CD4-positive, CD25-positive, alpha-beta regulatory T cell (primary cell): ENCODE measurements around the gene TF. TPM values are rescaled to one million over a fixed set of nuclear protein-coding genes. Genes with fewer than 3 reads are reported as not detected.

Experiments
- ATAC-seq, 2 donors: fragments of 150-1000 bp; cut with Tn5 transposase; one replicate each; pipeline ENCODE4 v1.10.0; 2021; ENCODE audit warnings: low read depth in 2 of 2, moderate number of reproducible peaks in 2 of 2, moderate library complexity in 1 of 2
- DNase-seq, 3 donors: peaks; one replicate each; pipeline versions ENCODE4 v3.0.0 to v3.0.0-alpha.2; 2012 to 2022; ENCODE audit warnings: mixed read lengths in 1 of 3
- H3K27ac ChIP-seq: one replicate; pipeline ENCODE4 v1.7.0; 2013; ENCODE audit warnings: mild to moderate bottlenecking, low read length; ENCODE audit not compliant: insufficient read depth, poor library complexity, severe bottlenecking
- H3K27me3 ChIP-seq: one replicate; pipeline ENCODE4 v1.7.0; 2013; ENCODE audit warnings: low read length; ENCODE audit not compliant: control insufficient read depth, insufficient read depth
- H3K36me3 ChIP-seq: one replicate; pipeline ENCODE4 v1.7.0; 2013; ENCODE audit warnings: mild to moderate bottlenecking, low read length, moderate library complexity; ENCODE audit not compliant: control insufficient read depth, insufficient read depth
- H3K4me1 ChIP-seq: 2 replicates; pipeline ENCODE4 v1.7.0; 2013; ENCODE audit warnings: mild to moderate bottlenecking, low read length; ENCODE audit not compliant: insufficient read depth, control insufficient read depth, poor library complexity, severe bottlenecking
- H3K4me3 ChIP-seq: one replicate; pipeline ENCODE4 v1.7.0; 2013; ENCODE audit warnings: low read depth, mild to moderate bottlenecking, low read length, moderate library complexity
- H3K9me3 ChIP-seq, 2 experiments: 1 replicate in 1 of 2; 2 replicates in 1 of 2; pipeline ENCODE4 v1.7.0; 2013; ENCODE audit warnings: low read length in 2 of 2, mild to moderate bottlenecking in 1 of 2, moderate library complexity in 1 of 2; ENCODE audit not compliant: control insufficient read depth in 2 of 2
- H3K27ac Mint-ChIP-seq, 3 donors: one replicate each; pipeline ENCODE4 v1.8.0; 2020 to 2022; ENCODE audit warnings: mild to moderate bottlenecking in 3 of 3, mixed read lengths in 3 of 3, moderate library complexity in 2 of 3
- H3K27me3 Mint-ChIP-seq: one replicate; pipeline ENCODE4 v1.8.0; 2022; ENCODE audit warnings: mild to moderate bottlenecking, mixed read lengths
- H3K36me3 Mint-ChIP-seq: one replicate; pipeline ENCODE4 v1.8.0; 2020; ENCODE audit warnings: mixed read lengths
- H3K4me1 Mint-ChIP-seq, 4 donors: one replicate each; pipeline ENCODE4 v1.8.0; 2020 to 2022; ENCODE audit warnings: mixed read lengths in 4 of 4, mild to moderate bottlenecking in 1 of 4
- H3K4me3 Mint-ChIP-seq, 4 donors: one replicate each; pipeline ENCODE4 v1.8.0; 2020 to 2022; ENCODE audit warnings: mild to moderate bottlenecking in 4 of 4, mixed read lengths in 4 of 4, moderate library complexity in 3 of 4
- H3K9me3 Mint-ChIP-seq, 7 donors: one replicate each; pipeline ENCODE4 v1.8.0; 2020 to 2022; ENCODE audit warnings: mixed read lengths in 7 of 7, mild to moderate bottlenecking in 3 of 7, moderate library complexity in 2 of 7
- polyA plus RNA-seq, 4 donors: library from polyadenylated mRNA; unstranded; fragments of 300-500 nt; fragmentation: Illumina TruSeq; gene quantifications; one replicate each; pipeline ENCODE4 v1.2.3, GENCODE V29; 2021
- total RNA-seq: library from RNA; stranded (reverse); gene quantifications from one replicate; pipeline ENCODE4 v1.2.3, GENCODE V29; 2022

TF gene
- total and polyA plus RNA-seq, 5 donors from 2014 or later, result 0.52 TPM; not detected in 4

GRCh38 chr3:133821767-133822638 lies 75.8 kb downstream of the TF start:
- no peak overlapping the region for H3K27ac ChIP-seq
- H3K9me3 ChIP-seq, result no peaks in the 10 kb centered on the region
- no peak overlapping the region for H3K4me3 ChIP-seq
- DNase-seq, result no peak
- ATAC-seq, result no peak
- peaks cover 62% of the 10 kb centered on the region for H3K36me3 Mint-ChIP-seq
- H3K27me3 ChIP-seq, result no peaks in the 10 kb centered on the region
- peaks cover 74% of the 10 kb centered on the region for H3K36me3 ChIP-seq
- H3K9me3 Mint-ChIP-seq, result no peaks in the 10 kb centered on the region
- no peak overlapping the region for H3K27ac Mint-ChIP-seq
- no peak overlapping the region for H3K4me3 Mint-ChIP-seq
- no peaks in the 10 kb centered on the region for H3K4me1 ChIP-seq
- H3K4me1 Mint-ChIP-seq, result peaks cover 0 to 11% (median 9%) of the 10 kb centered on the region in 4 donors
- no peaks in the 10 kb centered on the region for H3K27me3 Mint-ChIP-seq

GRCh38 chr3:133824961-133825485 lies 78.8 kb downstream of the TF start:
- H3K9me3 Mint-ChIP-seq, result no peaks in the 10 kb centered on the region
- no peak overlapping the region for H3K27ac ChIP-seq
- ATAC-seq, result no peak
- no peak for DNase-seq
- peaks cover 53% of the 10 kb centered on the region for H3K36me3 ChIP-seq
- H3K27me3 Mint-ChIP-seq, result no peaks in the 10 kb centered on the region
- no peak overlapping the region for H3K4me3 Mint-ChIP-seq
- no peak overlapping the region for H3K4me3 ChIP-seq
- H3K9me3 ChIP-seq, result no peaks in the 10 kb centered on the region
- peaks cover 0 to 8% (median 1%) of the 10 kb centered on the region in 4 donors for H3K4me1 Mint-ChIP-seq
- H3K27me3 ChIP-seq, result no peaks in the 10 kb centered on the region
- H3K4me1 ChIP-seq, result no peaks in the 10 kb centered on the region
- no peak overlapping the region for H3K27ac Mint-ChIP-seq
- H3K36me3 Mint-ChIP-seq, result peaks cover 46% of the 10 kb centered on the region

- no peak overlapping the region for H3K4me3 Mint-ChIP-seq
- peaks cover 41% of the 10 kb centered on the region for H3K36me3 ChIP-seq
- H3K4me1 Mint-ChIP-seq, result peaks cover 0 to 5% (median 0%) of the 10 kb centered on the region in 4 donors
- H3K36me3 Mint-ChIP-seq, result peaks cover 39% of the 10 kb centered on the region
- DNase-seq, result no peak
- H3K9me3 ChIP-seq, result no peaks in the 10 kb centered on the region
- H3K27me3 ChIP-seq, result no peaks in the 10 kb centered on the region
- no peak overlapping the region for H3K27ac Mint-ChIP-seq
- no peak for ATAC-seq
- H3K9me3 Mint-ChIP-seq, result no peaks in the 10 kb centered on the region
- H3K4me1 ChIP-seq, result no peaks in the 10 kb centered on the region
- no peak overlapping the region for H3K4me3 ChIP-seq
- H3K27ac ChIP-seq, result no peak overlapping the region
- no peaks in the 10 kb centered on the region for H3K27me3 Mint-ChIP-seq
These were observed 80.0 kb downstream of the TF start for GRCh38 chr3:133825969-133826727.

- H3K4me3 Mint-ChIP-seq, result no peak overlapping the region
- H3K27me3 ChIP-seq, result no peaks in the 10 kb centered on the region
- no peaks in the 10 kb centered on the region for H3K27me3 Mint-ChIP-seq
- H3K36me3 ChIP-seq, result peaks cover 31% of the 10 kb centered on the region
- H3K4me1 Mint-ChIP-seq, result peaks cover 0 to 5% (median 0%) of the 10 kb centered on the region in 4 donors
- no peak overlapping the region for H3K27ac ChIP-seq
- no peaks in the 10 kb centered on the region for H3K9me3 ChIP-seq
- DNase-seq (no peak), ATAC-seq (no peak)
- H3K4me3 ChIP-seq, result no peak overlapping the region
- no peaks in the 10 kb centered on the region for H3K4me1 ChIP-seq
- H3K36me3 Mint-ChIP-seq, result peaks cover 33% of the 10 kb centered on the region
- H3K9me3 Mint-ChIP-seq, result no peaks in the 10 kb centered on the region
- H3K27ac Mint-ChIP-seq, result peak overlapping the region in 1 of 3 donors; percentile 66
These were observed 80.9 kb downstream of the TF start for GRCh38 chr3:133827136-133827535.

GRCh38 chr3:133827684-133828083 lies 81.5 kb downstream of the TF start:
- Mint-ChIP-seq H3K9me3 (no peaks in the 10 kb centered on the region), H3K27me3 (no peaks in the 10 kb centered on the region), H3K27ac (peak overlapping the region in 1 of 3 donors; percentile 42), H3K4me3 (no peak overlapping the region), H3K36me3 (peaks cover 27% of the 10 kb centered on the region), H3K4me1 (peaks cover 0 to under 1% (median 0%) of the 10 kb centered on the region in 4 donors)
- H3K4me1 ChIP-seq, result no peaks in the 10 kb centered on the region
- no peak overlapping the region for H3K27ac ChIP-seq
- peaks cover 26% of the 10 kb centered on the region for H3K36me3 ChIP-seq
- no peak for DNase-seq
- no peak for ATAC-seq
- H3K27me3 ChIP-seq, result no peaks in the 10 kb centered on the region
- no peak overlapping the region for H3K4me3 ChIP-seq
- no peaks in the 10 kb centered on the region for H3K9me3 ChIP-seq

- DNase-seq, result no peak
- no peak overlapping the region for H3K4me3 Mint-ChIP-seq
- H3K36me3 Mint-ChIP-seq, result peaks cover 23% of the 10 kb centered on the region
- peak overlapping the region in 1 of 3 donors; percentile 42 for H3K27ac Mint-ChIP-seq
- Histone ChIP-seq H3K27ac (no peak overlapping the region), H3K9me3 (no peaks in the 10 kb centered on the region), H3K4me3 (no peak overlapping the region), H3K36me3 (peaks cover 17% of the 10 kb centered on the region), H3K4me1 (no peaks in the 10 kb centered on the region), H3K27me3 (no peaks in the 10 kb centered on the region)
- H3K4me1 Mint-ChIP-seq, result no peaks in the 10 kb centered on the region
- ATAC-seq, result no peak
- no peaks in the 10 kb centered on the region for H3K27me3 Mint-ChIP-seq
- H3K9me3 Mint-ChIP-seq, result no peaks in the 10 kb centered on the region
These were observed 82.5 kb downstream of the TF start for GRCh38 chr3:133828576-133829309.

GRCh38 chr3:133829310-133829707 lies 83.1 kb downstream of the TF start:
- no peak overlapping the region for H3K27ac Mint-ChIP-seq

More at GRCh38 chr3:133829310-133829707, 83.1 kb downstream of the TF start:
- Histone ChIP-seq H3K9me3 (no peaks in the 10 kb centered on the region), H3K4me1 (no peaks in the 10 kb centered on the region), H3K4me3 (no peak overlapping the region), H3K36me3 (peaks cover 12% of the 10 kb centered on the region), H3K27me3 (no peaks in the 10 kb centered on the region), H3K27ac (no peak overlapping the region)
- H3K4me3 Mint-ChIP-seq, result no peak overlapping the region
- no peak for ATAC-seq
- peaks cover 17% of the 10 kb centered on the region for H3K36me3 Mint-ChIP-seq
- no peaks in the 10 kb centered on the region for H3K4me1 Mint-ChIP-seq
- H3K27me3 Mint-ChIP-seq, result no peaks in the 10 kb centered on the region
- no peaks in the 10 kb centered on the region for H3K9me3 Mint-ChIP-seq
- no peak for DNase-seq
